Vagina (tissue), 2 donors: ENCODE results near the gene MTARC2.

Experiments
- POLR2A ChIP-seq, 2 donors: fragments of 450-650 bp; IDR thresholded peaks; one replicate each; pipeline ENCODE4 v1.6.1; 2017; ENCODE audit warnings: antibody characterized with exemption in 2 of 2, mild to moderate bottlenecking in 2 of 2, moderate library complexity in 2 of 2
- TF ChIP-seq, protein P1 (sequence below), 3 experiments: fragments of 450-650 bp in 2 of 3; fragments of 200-600 bp in 1 of 3; sonication (generic) in 1 of 3; IDR thresholded peaks; one replicate each; pipeline ENCODE4 v1.5.1; 2017 to 2019; ENCODE audit warnings: antibody characterized with exemption in 3 of 3, mild to moderate bottlenecking in 2 of 3, moderate library complexity in 2 of 3

DNA sequence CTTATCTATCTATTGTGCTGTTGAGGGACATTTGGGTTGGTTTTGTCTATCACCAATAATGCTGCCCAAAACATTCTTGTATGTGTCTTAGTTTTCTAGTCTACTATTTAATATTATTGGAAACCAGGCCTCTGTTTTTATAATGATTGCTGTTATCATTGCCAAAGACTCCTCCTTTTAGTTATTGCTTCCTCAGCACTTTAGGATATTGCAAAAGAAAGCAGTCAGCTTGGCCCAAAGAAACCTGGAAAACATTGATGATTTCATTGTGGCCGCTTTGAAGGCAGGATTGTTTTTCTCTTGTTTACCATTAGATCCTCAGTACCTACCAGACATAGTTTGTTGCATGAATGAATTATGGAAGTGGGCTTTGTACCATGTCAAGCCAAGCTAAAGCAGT lies 20.6 kb upstream of the MTARC2 start:
- TF ChIP-seq POLR2A (IDR thresholded peaks at IDR 0.05): no peak
- TF ChIP-seq, protein P1, sequence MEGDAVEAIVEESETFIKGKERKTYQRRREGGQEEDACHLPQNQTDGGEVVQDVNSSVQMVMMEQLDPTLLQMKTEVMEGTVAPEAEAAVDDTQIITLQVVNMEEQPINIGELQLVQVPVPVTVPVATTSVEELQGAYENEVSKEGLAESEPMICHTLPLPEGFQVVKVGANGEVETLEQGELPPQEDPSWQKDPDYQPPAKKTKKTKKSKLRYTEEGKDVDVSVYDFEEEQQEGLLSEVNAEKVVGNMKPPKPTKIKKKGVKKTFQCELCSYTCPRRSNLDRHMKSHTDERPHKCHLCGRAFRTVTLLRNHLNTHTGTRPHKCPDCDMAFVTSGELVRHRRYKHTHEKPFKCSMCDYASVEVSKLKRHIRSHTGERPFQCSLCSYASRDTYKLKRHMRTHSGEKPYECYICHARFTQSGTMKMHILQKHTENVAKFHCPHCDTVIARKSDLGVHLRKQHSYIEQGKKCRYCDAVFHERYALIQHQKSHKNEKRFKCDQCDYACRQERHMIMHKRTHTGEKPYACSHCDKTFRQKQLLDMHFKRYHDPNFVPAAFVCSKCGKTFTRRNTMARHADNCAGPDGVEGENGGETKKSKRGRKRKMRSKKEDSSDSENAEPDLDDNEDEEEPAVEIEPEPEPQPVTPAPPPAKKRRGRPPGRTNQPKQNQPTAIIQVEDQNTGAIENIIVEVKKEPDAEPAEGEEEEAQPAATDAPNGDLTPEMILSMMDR (IDR thresholded peaks at IDR 0.05): no peak
